GM12801 (cell line): ENCODE data around the gene SH2D5.

Experiments used
- CTCF ChIP-seq: IDR thresholded peaks from one replicate; pipeline ENCODE4 v1.5.1; 2011; ENCODE audit warnings: control low read depth; ENCODE audit not compliant: insufficient read length; ENCODE audit errors: extremely low read depth

The SH2D5 gene

DNA sequence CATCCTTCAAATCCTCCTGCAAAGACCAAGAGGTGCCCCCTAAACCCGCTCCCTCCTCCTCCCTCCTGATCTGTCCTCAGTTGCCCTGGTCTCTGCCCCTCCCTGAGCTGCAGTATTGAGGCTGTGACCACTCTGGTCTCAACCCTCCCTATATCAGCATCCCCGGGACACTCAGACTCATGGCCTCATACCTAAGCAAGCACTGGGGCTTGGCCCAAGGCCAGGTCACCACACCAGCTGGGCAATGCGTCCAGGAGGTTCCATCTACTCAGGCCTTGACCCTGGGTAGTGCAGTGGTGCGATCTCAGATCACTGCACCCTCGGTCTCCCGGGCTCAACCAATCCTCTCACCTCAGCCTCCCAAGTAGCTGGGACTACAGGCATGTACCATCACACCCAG is 24.4 kb downstream of the SH2D5 start:
- no peak for TF ChIP-seq CTCF

DNA sequence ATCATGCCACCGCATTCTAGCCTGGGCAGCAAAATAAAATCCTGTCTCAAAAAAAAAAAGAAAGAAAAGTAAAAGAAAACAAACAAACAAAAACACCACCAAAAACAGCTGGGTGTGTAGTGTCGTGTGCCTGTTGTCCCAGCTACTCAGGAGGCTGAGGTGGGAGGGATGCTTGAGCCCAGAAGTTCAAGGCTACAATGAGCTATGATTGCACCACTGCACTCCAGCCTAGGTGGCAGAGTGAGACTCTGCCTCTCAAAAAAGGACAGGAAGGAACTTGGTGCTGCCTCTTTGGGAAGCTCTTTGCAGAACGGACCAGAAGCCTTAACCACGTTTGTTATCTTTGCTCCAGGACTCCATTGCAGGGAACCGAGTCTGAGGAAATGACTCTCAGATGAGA is 25.7 kb downstream of the SH2D5 start:
- no peak for TF ChIP-seq CTCF

DNA sequence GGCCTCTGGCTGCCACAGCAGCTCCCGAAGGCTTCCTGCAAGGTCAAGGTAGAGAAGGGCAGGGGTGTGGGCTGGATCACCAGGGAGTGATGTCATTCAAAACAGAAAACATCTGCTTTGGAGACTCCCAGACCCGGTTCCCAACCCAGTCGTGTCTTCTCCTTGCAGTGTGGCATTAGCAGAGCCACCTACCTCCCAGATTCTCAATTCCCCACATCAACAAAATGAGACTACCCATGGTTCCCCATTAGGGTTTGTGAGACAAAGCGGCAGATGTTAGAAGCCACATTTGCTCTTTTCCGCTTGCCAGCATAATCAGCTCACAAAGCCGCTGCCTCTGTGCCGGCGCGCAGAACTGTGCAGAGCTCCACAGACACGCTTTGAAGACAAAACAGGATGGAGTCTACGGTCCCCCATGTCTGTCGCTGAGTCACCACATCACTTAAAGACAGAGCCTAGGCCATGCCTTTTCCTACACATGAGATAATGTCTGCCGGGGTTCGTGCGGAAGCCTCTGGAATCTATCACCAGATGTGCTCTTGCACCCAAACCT is 27.2 kb downstream of the SH2D5 start:
- no peak for TF ChIP-seq CTCF

- TF ChIP-seq CTCF: no peak
Measured at GRCh38 chr1:20704390-20705202, 27.9 kb downstream of the SH2D5 start.

GRCh38 chr1:20703124-20703756 is 29.3 kb downstream of the SH2D5 start:
- TF ChIP-seq CTCF: no peak

DNA sequence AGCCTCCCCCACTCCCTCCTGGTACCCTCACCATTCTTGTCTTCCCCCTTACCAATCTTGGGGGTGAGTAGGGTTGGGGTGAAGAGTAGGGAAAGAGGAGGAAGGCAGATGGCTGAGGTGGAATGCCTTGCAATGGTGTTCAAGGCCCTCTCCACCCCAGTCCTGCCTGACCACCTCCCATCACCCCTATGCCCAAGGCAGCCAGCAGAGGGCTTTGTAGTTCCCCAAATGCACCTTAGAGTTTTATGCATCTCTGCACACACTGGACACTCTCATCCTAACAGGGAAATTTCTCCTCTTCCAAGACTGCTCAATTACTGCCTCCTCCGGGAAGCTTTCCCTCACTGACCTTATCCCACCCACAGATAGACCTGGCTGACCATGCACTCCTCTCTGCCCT is 30.1 kb downstream of the SH2D5 start:
- no peak for TF ChIP-seq CTCF

- no peak for TF ChIP-seq CTCF
Measured at GRCh38 chr1:20701847-20702246, 30.7 kb downstream of the SH2D5 start.
